ENCODE data around the gene TPH1. TPM values are rescaled to one million over a fixed set of nuclear protein-coding genes. Genes with fewer than 3 reads are reported as not detected.

Gene TPH1
- total RNA-seq, 2 donors from 2014 or later = 17.5 to 21.7 TPM

GRCh38 chr11:18067372-18067771 lies 21.3 kb upstream of the TPH1 start:
- H3K4me1 ChIP-seq (ENCODE audit: control insufficient read depth in 1 of 2, low read depth in 2 of 2) = peaks cover 0 to 4% of the 10 kb centered on the region in 2 donors
- H3K27me3 ChIP-seq (replicated peaks; ENCODE audit: insufficient read depth) = no peaks in the 10 kb centered on the region
- DNase-seq (ENCODE audit: low spot score) (no peak), ATAC-seq (ENCODE audit: insufficient number of reproducible peaks, low FRiP score, low read depth) (no peak)
- H3K36me3 ChIP-seq = no peaks in the 10 kb centered on the region
- H3K9me3 ChIP-seq = no peaks in the 10 kb centered on the region
- TF ChIP-seq, protein P1, sequence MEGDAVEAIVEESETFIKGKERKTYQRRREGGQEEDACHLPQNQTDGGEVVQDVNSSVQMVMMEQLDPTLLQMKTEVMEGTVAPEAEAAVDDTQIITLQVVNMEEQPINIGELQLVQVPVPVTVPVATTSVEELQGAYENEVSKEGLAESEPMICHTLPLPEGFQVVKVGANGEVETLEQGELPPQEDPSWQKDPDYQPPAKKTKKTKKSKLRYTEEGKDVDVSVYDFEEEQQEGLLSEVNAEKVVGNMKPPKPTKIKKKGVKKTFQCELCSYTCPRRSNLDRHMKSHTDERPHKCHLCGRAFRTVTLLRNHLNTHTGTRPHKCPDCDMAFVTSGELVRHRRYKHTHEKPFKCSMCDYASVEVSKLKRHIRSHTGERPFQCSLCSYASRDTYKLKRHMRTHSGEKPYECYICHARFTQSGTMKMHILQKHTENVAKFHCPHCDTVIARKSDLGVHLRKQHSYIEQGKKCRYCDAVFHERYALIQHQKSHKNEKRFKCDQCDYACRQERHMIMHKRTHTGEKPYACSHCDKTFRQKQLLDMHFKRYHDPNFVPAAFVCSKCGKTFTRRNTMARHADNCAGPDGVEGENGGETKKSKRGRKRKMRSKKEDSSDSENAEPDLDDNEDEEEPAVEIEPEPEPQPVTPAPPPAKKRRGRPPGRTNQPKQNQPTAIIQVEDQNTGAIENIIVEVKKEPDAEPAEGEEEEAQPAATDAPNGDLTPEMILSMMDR (IDR thresholded peaks at IDR 0.05) = no peak
- H3K4me3 ChIP-seq = no peak overlapping the region
- H3K27ac ChIP-seq = no peak overlapping the region

DNA sequence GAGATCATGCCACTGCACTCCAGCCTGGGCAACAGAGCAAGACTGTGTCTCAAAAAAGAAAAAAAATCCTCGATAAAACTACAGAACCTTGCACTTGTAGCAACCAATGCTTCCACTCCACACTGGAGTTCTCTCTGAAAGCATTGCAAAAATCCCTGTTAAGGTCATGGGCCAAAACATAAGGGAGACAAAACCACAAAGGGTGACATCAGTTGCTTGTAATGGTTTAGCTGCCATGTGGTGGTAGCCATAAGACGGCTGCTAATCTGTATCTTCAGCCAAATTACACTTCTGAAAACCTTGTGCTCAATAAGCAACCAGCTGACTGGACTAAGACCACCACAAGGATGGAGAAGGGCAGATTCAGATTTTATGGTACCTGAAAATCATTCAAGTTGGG lies 20.6 kb upstream of the TPH1 start:
- TF ChIP-seq, protein P1 (IDR thresholded peaks at IDR 0.05) = no peak
- H3K27me3 ChIP-seq (replicated peaks; ENCODE audit: insufficient read depth) = no peaks in the 10 kb centered on the region
- no peak overlapping the region for H3K4me3 ChIP-seq
- no peaks in the 10 kb centered on the region for H3K9me3 ChIP-seq
- no peaks in the 10 kb centered on the region for H3K36me3 ChIP-seq
- DNase-seq (ENCODE audit: low spot score) (no peak), ATAC-seq (ENCODE audit: insufficient number of reproducible peaks, low FRiP score, low read depth) (no peak)
- no peak overlapping the region for H3K27ac ChIP-seq
- peaks cover 0 to 4% of the 10 kb centered on the region in 2 donors for H3K4me1 ChIP-seq (ENCODE audit: control insufficient read depth in 1 of 2, low read depth in 2 of 2)

DNA sequence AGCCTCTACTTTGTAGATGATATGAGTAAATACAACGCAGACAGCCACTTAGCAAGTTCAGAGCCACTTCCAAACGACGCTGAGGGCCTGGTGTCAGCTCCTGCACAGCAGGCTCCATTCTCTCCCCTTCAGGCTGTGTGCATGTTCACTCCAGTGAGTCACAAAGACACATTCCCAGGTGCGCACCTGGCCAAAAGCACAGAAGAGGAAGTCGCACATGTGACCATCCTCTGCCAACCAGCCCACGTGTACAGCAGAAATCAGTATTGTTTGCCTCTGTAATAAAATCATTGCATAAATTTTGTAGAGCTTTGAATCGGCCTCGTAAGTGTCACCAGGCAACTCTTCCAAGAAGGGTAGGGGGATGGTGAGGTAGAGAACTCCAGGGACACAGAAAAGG lies 19.5 kb upstream of the TPH1 start:
- Histone ChIP-seq H3K36me3 (no peaks in the 10 kb centered on the region), H3K4me1 (ENCODE audit: control insufficient read depth in 1 of 2, low read depth in 2 of 2) (peaks cover 0 to 4% of the 10 kb centered on the region in 2 donors), H3K9me3 (no peaks in the 10 kb centered on the region), H3K4me3 (no peak overlapping the region), H3K27me3 (replicated peaks; ENCODE audit: insufficient read depth) (no peaks in the 10 kb centered on the region), H3K27ac (no peak overlapping the region)
- ATAC-seq (ENCODE audit: insufficient number of reproducible peaks, low FRiP score, low read depth) (no peak), DNase-seq (ENCODE audit: low spot score) (no peak)
- TF ChIP-seq, protein P1 (IDR thresholded peaks at IDR 0.05) = no peak

- no peak overlapping the region for H3K27ac ChIP-seq
- no peaks in the 10 kb centered on the region for H3K36me3 ChIP-seq
- ATAC-seq (ENCODE audit: insufficient number of reproducible peaks, low FRiP score, low read depth) = no peak
- no peak for DNase-seq (ENCODE audit: low spot score)
- no peak overlapping the region for H3K4me3 ChIP-seq
- H3K4me1 ChIP-seq (ENCODE audit: control insufficient read depth in 1 of 2, low read depth in 2 of 2) = no peaks in the 10 kb centered on the region
- TF ChIP-seq, protein P1 (IDR thresholded peaks at IDR 0.05) = no peak
- no peaks in the 10 kb centered on the region for H3K27me3 ChIP-seq (replicated peaks; ENCODE audit: insufficient read depth)
- no peaks in the 10 kb centered on the region for H3K9me3 ChIP-seq
These were observed 18.5 kb upstream of the TPH1 start for GRCh38 chr11:18064450-18065054.

- Histone ChIP-seq H3K4me1 (ENCODE audit: control insufficient read depth in 1 of 2, low read depth in 2 of 2) (no peaks in the 10 kb centered on the region), H3K36me3 (no peaks in the 10 kb centered on the region), H3K4me3 (no peak overlapping the region), H3K27me3 (replicated peaks; ENCODE audit: insufficient read depth) (no peaks in the 10 kb centered on the region), H3K27ac (no peak overlapping the region), H3K9me3 (no peaks in the 10 kb centered on the region)
- ATAC-seq (ENCODE audit: insufficient number of reproducible peaks, low FRiP score, low read depth) = no peak
- no peak for DNase-seq (ENCODE audit: low spot score)
- TF ChIP-seq, protein P1 (IDR thresholded peaks at IDR 0.05) = no peak
These were observed 17.9 kb upstream of the TPH1 start for GRCh38 chr11:18063862-18064434.
